ENCODE data around the gene AMN1.

DNA sequence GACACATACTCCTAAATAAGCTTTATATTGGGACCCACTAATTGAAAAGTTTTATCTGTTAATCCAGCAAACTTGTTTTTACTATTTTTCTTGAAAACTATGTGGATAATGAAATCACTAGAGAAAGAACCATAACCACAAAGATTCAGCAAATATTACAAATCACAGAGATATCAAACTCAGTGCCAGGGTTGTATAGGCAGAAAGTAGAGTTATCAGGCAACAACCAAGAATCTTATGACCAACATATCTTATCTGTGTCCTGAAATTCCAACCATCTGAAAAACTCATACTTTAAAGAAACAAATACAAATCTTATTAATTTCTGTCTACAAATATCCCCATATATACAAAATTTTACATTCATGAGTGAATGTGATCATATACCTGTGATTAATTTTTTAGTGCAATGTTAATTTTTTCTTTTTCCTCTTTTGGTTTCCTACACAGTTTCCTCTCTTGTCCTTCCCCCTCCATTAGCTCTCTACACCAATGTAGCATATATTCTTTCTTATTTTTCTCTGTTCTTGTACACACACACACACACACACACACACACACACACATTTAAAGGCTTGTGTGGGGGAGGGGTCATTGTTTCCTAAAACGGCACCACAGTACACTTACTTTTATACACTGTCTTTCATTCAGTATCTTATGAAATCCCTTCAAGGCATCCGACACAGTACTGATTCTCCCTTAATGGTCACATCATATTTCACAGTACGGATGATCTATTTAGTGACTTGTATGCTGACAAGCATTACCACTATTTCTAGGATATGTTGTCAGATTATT lies 18.6 kb downstream of the AMN1 start:
- TF ChIP-seq TAF1 (IDR thresholded peaks at IDR 0.05; ENCODE audit: borderline replicate concordance, insufficient read depth, low read length) = no peak
- TF ChIP-seq POLR2AphosphoS5 (IDR thresholded peaks at IDR 0.05; ENCODE audit: low read depth, low read length) = no peak
- TF ChIP-seq, protein P1, sequence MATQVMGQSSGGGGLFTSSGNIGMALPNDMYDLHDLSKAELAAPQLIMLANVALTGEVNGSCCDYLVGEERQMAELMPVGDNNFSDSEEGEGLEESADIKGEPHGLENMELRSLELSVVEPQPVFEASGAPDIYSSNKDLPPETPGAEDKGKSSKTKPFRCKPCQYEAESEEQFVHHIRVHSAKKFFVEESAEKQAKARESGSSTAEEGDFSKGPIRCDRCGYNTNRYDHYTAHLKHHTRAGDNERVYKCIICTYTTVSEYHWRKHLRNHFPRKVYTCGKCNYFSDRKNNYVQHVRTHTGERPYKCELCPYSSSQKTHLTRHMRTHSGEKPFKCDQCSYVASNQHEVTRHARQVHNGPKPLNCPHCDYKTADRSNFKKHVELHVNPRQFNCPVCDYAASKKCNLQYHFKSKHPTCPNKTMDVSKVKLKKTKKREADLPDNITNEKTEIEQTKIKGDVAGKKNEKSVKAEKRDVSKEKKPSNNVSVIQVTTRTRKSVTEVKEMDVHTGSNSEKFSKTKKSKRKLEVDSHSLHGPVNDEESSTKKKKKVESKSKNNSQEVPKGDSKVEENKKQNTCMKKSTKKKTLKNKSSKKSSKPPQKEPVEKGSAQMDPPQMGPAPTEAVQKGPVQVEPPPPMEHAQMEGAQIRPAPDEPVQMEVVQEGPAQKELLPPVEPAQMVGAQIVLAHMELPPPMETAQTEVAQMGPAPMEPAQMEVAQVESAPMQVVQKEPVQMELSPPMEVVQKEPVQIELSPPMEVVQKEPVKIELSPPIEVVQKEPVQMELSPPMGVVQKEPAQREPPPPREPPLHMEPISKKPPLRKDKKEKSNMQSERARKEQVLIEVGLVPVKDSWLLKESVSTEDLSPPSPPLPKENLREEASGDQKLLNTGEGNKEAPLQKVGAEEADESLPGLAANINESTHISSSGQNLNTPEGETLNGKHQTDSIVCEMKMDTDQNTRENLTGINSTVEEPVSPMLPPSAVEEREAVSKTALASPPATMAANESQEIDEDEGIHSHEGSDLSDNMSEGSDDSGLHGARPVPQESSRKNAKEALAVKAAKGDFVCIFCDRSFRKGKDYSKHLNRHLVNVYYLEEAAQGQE (IDR thresholded peaks at IDR 0.05; ENCODE audit: insufficient read depth in 1 of 2, low read depth in 2 of 2, low read length in 2 of 2) = no peak
- TF ChIP-seq SIN3A (IDR thresholded peaks at IDR 0.05; ENCODE audit: borderline replicate concordance, insufficient read depth, low read length) = no peak

All from PFSK-1 (cell line).